Fibroblast of lung (primary cell): Measurements from ENCODE around the gene PPARG.

ENCODE experiments used
- EZH2 ChIP-seq: IDR thresholded peaks from 2 replicates; pipeline ENCODE4 v1.5.1; 2012; ENCODE audit warnings: low read length, control low read depth, mild to moderate bottlenecking; ENCODE audit errors: missing control alignments
- TF ChIP-seq, protein P1 (sequence below), 2 donors: IDR thresholded peaks in 1 of 2; conservative IDR thresholded peaks in 1 of 2; 1 replicate in 1 of 2; 2 replicates in 1 of 2; pipeline ENCODE4 v1.5.1; 2011 to 2012; ENCODE audit warnings: low read length in 2 of 2, control low read depth in 1 of 2, inconsistent platforms in 1 of 2, low read depth in 1 of 2, mild to moderate bottlenecking in 1 of 2

DNA sequence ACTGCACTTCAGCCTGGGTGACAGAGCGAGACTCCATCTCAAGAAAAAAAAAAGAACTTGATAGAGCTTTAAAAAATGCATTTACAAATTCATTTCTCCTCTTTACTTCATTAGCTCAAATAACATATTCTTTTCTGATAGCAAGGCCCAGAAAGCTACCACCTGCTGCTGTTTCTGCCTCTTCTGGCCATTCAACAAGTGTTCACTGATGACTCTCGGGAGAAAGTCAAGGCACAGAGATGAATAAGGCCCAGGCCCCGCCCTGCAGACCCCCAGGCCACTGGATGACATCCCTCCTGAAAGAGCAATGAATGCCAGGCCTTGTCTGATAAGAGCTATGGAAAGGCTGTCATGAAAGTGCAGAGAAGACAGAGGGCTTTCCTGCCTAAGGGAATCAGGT lies 181.8 kb downstream of the PPARG start:
- TF ChIP-seq, protein P1, sequence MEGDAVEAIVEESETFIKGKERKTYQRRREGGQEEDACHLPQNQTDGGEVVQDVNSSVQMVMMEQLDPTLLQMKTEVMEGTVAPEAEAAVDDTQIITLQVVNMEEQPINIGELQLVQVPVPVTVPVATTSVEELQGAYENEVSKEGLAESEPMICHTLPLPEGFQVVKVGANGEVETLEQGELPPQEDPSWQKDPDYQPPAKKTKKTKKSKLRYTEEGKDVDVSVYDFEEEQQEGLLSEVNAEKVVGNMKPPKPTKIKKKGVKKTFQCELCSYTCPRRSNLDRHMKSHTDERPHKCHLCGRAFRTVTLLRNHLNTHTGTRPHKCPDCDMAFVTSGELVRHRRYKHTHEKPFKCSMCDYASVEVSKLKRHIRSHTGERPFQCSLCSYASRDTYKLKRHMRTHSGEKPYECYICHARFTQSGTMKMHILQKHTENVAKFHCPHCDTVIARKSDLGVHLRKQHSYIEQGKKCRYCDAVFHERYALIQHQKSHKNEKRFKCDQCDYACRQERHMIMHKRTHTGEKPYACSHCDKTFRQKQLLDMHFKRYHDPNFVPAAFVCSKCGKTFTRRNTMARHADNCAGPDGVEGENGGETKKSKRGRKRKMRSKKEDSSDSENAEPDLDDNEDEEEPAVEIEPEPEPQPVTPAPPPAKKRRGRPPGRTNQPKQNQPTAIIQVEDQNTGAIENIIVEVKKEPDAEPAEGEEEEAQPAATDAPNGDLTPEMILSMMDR (conservative IDR thresholded peaks at IDR 0.05 in 1 of 2, IDR thresholded peaks at IDR 0.05 in 1 of 2; ENCODE audit: low read depth in 1 of 2, low read length in 2 of 2), result no peak
- TF ChIP-seq EZH2, result no peak
